Measurements from ENCODE around the gene CTNND2.

GRCh38 chr5:11853796-11854195 is 50.5 kb downstream of the CTNND2 start:
- TF ChIP-seq CTCF (conservative IDR thresholded peaks at IDR 0.05; ENCODE audit: low read depth, low read length), result no peak
- TF ChIP-seq EZH2 (IDR thresholded peaks at IDR 0.05; ENCODE audit: borderline replicate concordance, low read depth, low read length, poor library complexity, severe bottlenecking), result no peak

Measured in A673 (cell line).